ENCODE measurements around the gene SMIM12.

SMIM12 gene

DNA sequence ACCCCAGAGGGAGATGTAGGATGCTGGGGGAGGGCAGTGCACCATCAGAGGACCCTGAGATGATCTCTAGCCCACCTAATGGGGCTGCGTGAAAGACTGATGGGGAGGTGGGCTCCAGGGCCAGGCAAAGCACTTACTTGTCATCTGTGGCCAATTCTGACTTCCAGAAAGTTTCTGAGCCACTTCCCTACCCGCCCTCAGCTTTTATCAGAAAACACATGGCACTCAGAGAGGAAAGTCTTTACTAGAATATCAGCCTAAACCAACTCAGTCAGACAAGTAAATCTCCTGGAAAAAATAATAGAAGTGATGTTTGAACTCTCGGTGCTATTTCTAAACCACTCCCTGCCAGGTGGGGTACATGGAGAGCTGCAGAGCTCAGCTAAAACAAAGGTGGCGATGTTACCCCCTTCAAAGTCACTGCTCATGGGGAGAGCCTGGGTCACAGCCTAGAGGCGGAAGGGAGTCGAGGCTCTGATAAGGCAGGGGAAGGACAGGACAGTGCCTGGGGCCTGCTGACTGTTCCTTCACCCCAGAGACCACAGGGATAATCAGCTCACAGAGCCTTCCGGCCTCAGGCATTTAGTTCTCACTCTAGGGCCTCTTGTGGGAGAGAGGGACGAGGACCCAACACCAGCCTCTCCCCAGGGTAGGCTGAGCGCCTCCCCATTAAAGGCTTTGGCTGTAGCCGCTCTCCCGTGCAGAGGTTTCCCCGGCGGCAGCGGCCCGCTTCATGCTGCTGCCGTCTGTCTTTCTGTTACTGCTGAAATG lies 14.2 kb downstream of the SMIM12 start:
- Mint-ChIP-seq H3K4me3 (no peak overlapping the region), H3K36me3 (ENCODE audit: low read depth) (peaks cover 17% of the 10 kb centered on the region), H3K9me3 (no peaks in the 10 kb centered on the region), H3K4me1 (peaks cover 41% of the 10 kb centered on the region), H3K27ac (peak overlapping the region; percentile 73), H3K27me3 (ENCODE audit: low read depth, poor library complexity) (peaks cover 7% of the 10 kb centered on the region)
- DNase-seq, result no peak
- TF ChIP-seq, protein P1, sequence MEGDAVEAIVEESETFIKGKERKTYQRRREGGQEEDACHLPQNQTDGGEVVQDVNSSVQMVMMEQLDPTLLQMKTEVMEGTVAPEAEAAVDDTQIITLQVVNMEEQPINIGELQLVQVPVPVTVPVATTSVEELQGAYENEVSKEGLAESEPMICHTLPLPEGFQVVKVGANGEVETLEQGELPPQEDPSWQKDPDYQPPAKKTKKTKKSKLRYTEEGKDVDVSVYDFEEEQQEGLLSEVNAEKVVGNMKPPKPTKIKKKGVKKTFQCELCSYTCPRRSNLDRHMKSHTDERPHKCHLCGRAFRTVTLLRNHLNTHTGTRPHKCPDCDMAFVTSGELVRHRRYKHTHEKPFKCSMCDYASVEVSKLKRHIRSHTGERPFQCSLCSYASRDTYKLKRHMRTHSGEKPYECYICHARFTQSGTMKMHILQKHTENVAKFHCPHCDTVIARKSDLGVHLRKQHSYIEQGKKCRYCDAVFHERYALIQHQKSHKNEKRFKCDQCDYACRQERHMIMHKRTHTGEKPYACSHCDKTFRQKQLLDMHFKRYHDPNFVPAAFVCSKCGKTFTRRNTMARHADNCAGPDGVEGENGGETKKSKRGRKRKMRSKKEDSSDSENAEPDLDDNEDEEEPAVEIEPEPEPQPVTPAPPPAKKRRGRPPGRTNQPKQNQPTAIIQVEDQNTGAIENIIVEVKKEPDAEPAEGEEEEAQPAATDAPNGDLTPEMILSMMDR (IDR thresholded peaks at IDR 0.05), result no peak

DNA sequence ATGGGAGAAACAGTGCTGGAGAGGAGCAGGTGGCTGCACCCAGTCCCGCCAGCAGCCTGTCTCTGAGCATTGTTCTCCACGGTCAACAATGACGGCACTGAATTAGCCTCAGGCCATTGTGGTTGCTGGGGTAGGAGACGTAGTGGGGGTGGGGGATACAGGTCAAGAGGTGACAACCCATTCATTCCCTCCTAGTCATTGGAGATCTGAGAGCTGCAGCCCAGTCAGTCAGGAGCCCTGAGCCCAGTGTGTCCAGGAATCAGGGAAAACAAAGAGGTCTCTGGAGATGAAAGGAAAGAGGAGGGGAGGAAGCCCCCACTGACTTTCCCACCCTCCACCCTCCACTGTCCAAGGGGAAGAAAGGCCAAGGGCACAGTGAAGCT lies 15.3 kb downstream of the SMIM12 start:
- Mint-ChIP-seq H3K27ac (no peak overlapping the region), H3K9me3 (no peaks in the 10 kb centered on the region), H3K27me3 (ENCODE audit: low read depth, poor library complexity) (peaks cover 9% of the 10 kb centered on the region), H3K36me3 (ENCODE audit: low read depth) (peaks cover 9% of the 10 kb centered on the region), H3K4me3 (no peak overlapping the region), H3K4me1 (peaks cover 41% of the 10 kb centered on the region)
- no peak for DNase-seq
- TF ChIP-seq, protein P1 (IDR thresholded peaks at IDR 0.05), result no peak

DNA sequence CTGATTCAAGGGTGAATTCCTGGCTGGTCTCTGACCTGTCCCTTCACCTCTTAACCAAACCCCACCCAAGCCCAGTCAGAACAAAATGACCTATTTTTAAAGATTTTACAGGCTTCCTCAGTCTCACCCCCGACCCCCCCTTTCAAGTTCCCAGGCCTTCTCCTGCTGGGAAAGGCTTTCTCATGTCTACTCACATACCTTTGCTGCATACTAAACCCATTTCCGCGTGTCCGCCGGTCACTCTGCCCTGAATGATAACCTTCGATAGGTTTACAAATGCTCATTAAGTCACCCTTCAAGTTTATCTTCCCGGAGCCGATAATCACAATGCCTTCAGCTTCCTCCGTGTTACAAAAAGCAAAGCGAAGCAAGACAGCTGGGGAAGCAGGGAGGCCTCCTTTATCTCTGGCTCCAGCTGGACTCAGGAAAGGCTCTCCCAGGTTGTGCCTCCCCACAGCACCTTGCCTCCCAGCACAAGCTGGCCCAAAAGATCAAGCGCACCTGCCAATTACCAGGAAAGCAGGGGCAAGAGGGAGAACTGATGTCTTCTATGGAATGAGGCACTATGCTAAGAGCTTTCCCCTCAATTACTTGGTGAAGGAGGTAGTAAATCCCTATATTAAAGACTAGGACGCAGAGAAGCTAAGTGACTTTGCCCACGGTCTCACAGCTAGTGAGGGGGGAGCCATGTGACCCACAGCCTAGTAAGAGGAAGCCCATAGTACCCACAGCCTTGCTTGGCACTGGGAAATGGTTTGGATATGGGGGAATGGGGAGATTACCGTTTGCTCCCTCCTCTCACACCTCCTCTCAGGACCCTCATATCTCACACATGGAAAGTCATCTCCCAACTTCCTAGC lies 15.9 kb downstream of the SMIM12 start:
- no peaks in the 10 kb centered on the region for H3K9me3 Mint-ChIP-seq
- TF ChIP-seq, protein P1 (IDR thresholded peaks at IDR 0.05), result no peak
- no peak overlapping the region for H3K4me3 Mint-ChIP-seq
- no peak for DNase-seq
- peaks cover 41% of the 10 kb centered on the region for H3K4me1 Mint-ChIP-seq
- peaks cover 4% of the 10 kb centered on the region for H3K36me3 Mint-ChIP-seq (ENCODE audit: low read depth)
- peak overlapping the region; percentile 7 for H3K27ac Mint-ChIP-seq
- H3K27me3 Mint-ChIP-seq (ENCODE audit: low read depth, poor library complexity), result peaks cover 8% of the 10 kb centered on the region

DNA sequence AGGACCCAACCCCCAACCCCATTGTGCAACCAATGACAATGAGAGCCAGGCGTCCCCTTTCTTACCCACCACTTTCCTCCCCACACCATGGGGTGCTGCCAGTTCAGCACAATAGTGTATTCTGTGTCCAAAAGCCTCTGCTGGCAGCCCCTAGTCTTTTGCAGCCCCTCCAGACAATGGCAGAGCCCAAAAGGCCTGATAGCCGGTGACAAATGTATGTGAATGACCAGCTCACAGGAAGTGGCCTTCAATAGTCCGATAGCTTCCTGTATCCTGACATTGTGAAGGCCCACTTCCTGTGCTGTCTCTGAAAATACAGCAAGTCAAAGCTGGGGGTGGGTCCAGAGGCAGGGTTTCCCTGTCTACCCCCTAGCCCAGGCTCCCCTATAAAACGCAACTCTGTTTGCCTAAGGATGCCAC lies 16.6 kb downstream of the SMIM12 start:
- Mint-ChIP-seq H3K27me3 (ENCODE audit: low read depth, poor library complexity) (peaks cover 6% of the 10 kb centered on the region), H3K36me3 (ENCODE audit: low read depth) (no peaks in the 10 kb centered on the region), H3K9me3 (no peaks in the 10 kb centered on the region), H3K27ac (peak overlapping the region; percentile 7), H3K4me1 (peaks cover 41% of the 10 kb centered on the region), H3K4me3 (no peak overlapping the region)
- no peak for DNase-seq
- TF ChIP-seq, protein P1 (IDR thresholded peaks at IDR 0.05), result no peak

DNA sequence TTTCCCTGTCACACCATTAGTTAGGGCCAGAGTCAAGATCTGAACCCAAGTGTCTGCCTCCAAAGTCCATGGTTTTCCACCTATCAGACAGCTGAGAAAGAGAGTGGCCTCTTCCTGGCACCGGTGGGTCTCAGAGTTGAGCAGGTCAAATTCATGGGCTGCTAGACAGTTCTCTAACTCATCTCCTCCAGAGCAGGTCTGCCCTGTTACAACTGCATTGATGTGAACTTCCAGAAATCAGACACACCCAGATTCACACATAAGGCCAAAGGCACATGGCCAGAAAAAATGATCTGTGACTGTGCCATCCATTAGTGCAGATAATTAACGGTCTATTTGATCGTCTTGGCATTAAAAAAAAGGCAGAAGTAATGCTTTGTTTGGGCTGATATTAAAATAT lies 17.5 kb downstream of the SMIM12 start:
- Mint-ChIP-seq H3K27ac (no peak overlapping the region), H3K9me3 (no peaks in the 10 kb centered on the region), H3K27me3 (ENCODE audit: low read depth, poor library complexity) (peaks cover 6% of the 10 kb centered on the region), H3K36me3 (ENCODE audit: low read depth) (no peaks in the 10 kb centered on the region), H3K4me1 (peaks cover 36% of the 10 kb centered on the region), H3K4me3 (no peak overlapping the region)
- TF ChIP-seq, protein P1 (IDR thresholded peaks at IDR 0.05), result no peak
- DNase-seq, result no peak
